NCI-H128 (cell line): ENCODE measurements around the gene SGSH.
"Not testable (repeated sequence)": the region's sequence is repeated elsewhere in the genome, so short reads cannot be mapped to it uniquely, and the experiment has no call there.

ENCODE experiments used
- DNase-seq: peaks from one replicate; lab custom pipeline; 2025; ENCODE audit not compliant: unreplicated experiment; lab: John Stamatoyannopoulos, UW

Gene SGSH

GRCh38 chr17:80212511-80212910 is 7.6 kb downstream of the SGSH start:
- DNase-seq, result no peak

GRCh38 chr17:80212109-80212508 is 8.0 kb downstream of the SGSH start:
- DNase-seq, result no peak

- DNase-seq, result no peak
These were observed 9.6 kb downstream of the SGSH start for GRCh38 chr17:80210348-80211108.

- no peak for DNase-seq
These were observed 10.4 kb downstream of the SGSH start for GRCh38 chr17:80209765-80210164.

- DNase-seq, result no peak
These were observed 12.1 kb downstream of the SGSH start for GRCh38 chr17:80208050-80208449.

GRCh38 chr17:80205811-80206210 is 14.3 kb downstream of the SGSH start:
- no peak for DNase-seq

GRCh38 chr17:80204626-80205468 is 15.3 kb downstream of the SGSH start:
- no peak for DNase-seq

- no peak for DNase-seq
These were observed 16.6 kb downstream of the SGSH start for GRCh38 chr17:80203471-80203963.

- DNase-seq, result no peak
These were observed 17.9 kb downstream of the SGSH start for GRCh38 chr17:80202197-80202596.

- no peak for DNase-seq
These were observed 18.7 kb downstream of the SGSH start for GRCh38 chr17:80201446-80201845.

GRCh38 chr17:80199295-80199694 is 20.8 kb downstream of the SGSH start:
- not testable (repeated sequence) for DNase-seq

GRCh38 chr17:80198144-80198661 is 21.9 kb downstream of the SGSH start:
- DNase-seq, result no peak

GRCh38 chr17:80196652-80197051 is 23.5 kb downstream of the SGSH start:
- DNase-seq, result no peak

- no peak for DNase-seq
These were observed 24.2 kb downstream of the SGSH start for GRCh38 chr17:80195671-80196529.

- DNase-seq, result no peak
These were observed 25.0 kb downstream of the SGSH start for GRCh38 chr17:80195141-80195540.

GRCh38 chr17:80191865-80192661 is 28.1 kb downstream of the SGSH start:
- DNase-seq, result no peak

- no peak for DNase-seq
These were observed 28.9 kb downstream of the SGSH start for GRCh38 chr17:80191192-80191591.

GRCh38 chr17:80190716-80191115 is 29.4 kb downstream of the SGSH start:
- no peak for DNase-seq

- DNase-seq, result no peak
These were observed 30.5 kb downstream of the SGSH start for GRCh38 chr17:80189611-80190010.

GRCh38 chr17:80187515-80187941 is 32.6 kb downstream of the SGSH start:
- no peak for DNase-seq
